SK-N-SH (cell line): ENCODE data around the gene FOXA2. TPM values are rescaled to one million over a fixed set of nuclear protein-coding genes. Genes with fewer than 3 reads are reported as not detected.

ENCODE experiments used
- CTCF ChIA-PET: fragments of 300-600, 350-600 bp; formaldehyde crosslinking; extraction: SDS; loops from one replicate; lab custom pipeline; 2021; lab: Yijun Ruan, JAX
- POLR2A ChIA-PET: fragments of 350-600 bp; sonication (Branson Sonifier 250); formaldehyde crosslinking; extraction: SDS; loops from one replicate; lab custom pipeline; 2020; ENCODE audit warnings: antibody characterized with exemption, inconsistent platforms; lab: Yijun Ruan, JAX
- DNase-seq: peaks from one replicate; pipeline ENCODE4 v3.0.0; 2012
- H2AFZ ChIP-seq: fragments of 200-600 bp; sonication (generic); 2 replicates; pipeline ENCODE4 v1.8.1; 2016; ENCODE audit warnings: antibody characterized with exemption, mild to moderate bottlenecking, low read depth
- H3F3A ChIP-seq: fragments of 200-600 bp; sonication (generic); replicated peaks from 2 replicates; pipeline ENCODE3; 2016; ENCODE audit warnings: antibody characterized with exemption, mild to moderate bottlenecking; ENCODE audit not compliant: insufficient read depth
- H3K27ac ChIP-seq, 2 experiments: fragments of 200-500 bp in 1 of 2; fragments of 200-600 bp in 1 of 2; sonication (Bioruptor generic) in 1 of 2; sonication (generic), shearing (Covaris generic) in 1 of 2; 2 replicates each; pipeline versions ENCODE4 v1.5.1 to v1.6.1; 2014 to 2016; ENCODE audit warnings: low read depth in 2 of 2, inconsistent platforms in 1 of 2, low read length in 1 of 2, mild to moderate bottlenecking in 1 of 2, mixed read lengths in 1 of 2
- H3K27me3 ChIP-seq: fragments of 200-600 bp; sonication (generic), shearing (Covaris generic); 2 replicates; pipeline ENCODE4 v1.6.1; 2016; ENCODE audit warnings: mixed run types; ENCODE audit not compliant: insufficient read depth
- H3K36me3 ChIP-seq, 2 experiments: fragments of 200-500 bp in 1 of 2; fragments of 200-600 bp in 1 of 2; sonication (Bioruptor generic) in 1 of 2; sonication (generic) in 1 of 2; replicated peaks in 1 of 2; 2 replicates each; pipeline versions ENCODE3 to v1.5.1; 2014 to 2016; ENCODE audit warnings: low read length in 1 of 2, mild to moderate bottlenecking in 1 of 2; ENCODE audit not compliant: insufficient read depth in 2 of 2, control insufficient read depth in 1 of 2
- H3K4me1 ChIP-seq, 2 experiments: fragments of 200-500 bp in 1 of 2; fragments of 200-600 bp in 1 of 2; sonication (Bioruptor generic) in 1 of 2; sonication (generic), shearing (Covaris generic) in 1 of 2; 2 replicates each; pipeline versions ENCODE4 v1.5.1 to v1.6.1; 2014 to 2016; ENCODE audit warnings: low read depth in 1 of 2, low read length in 1 of 2, mixed run types in 1 of 2; ENCODE audit not compliant: insufficient read depth in 2 of 2, control insufficient read depth in 1 of 2
- H3K4me2 ChIP-seq: fragments of 200-600 bp; sonication (generic), shearing (Covaris generic); 2 replicates; pipeline ENCODE4 v1.6.1; 2017; ENCODE audit warnings: mixed run types
- H3K4me3 ChIP-seq, 2 experiments: fragments of 200-500 bp in 1 of 2; fragments of 200-600 bp in 1 of 2; sonication (Bioruptor generic) in 1 of 2; sonication (generic), shearing (Covaris generic) in 1 of 2; 2 replicates each; pipeline versions ENCODE4 v1.5.1 to v1.8.1; 2014 to 2016; ENCODE audit warnings: low read depth in 2 of 2, inconsistent platforms in 1 of 2, low read length in 1 of 2, mild to moderate bottlenecking in 1 of 2, mixed read lengths in 1 of 2, moderate library complexity in 1 of 2
- H3K79me2 ChIP-seq: fragments of 200-600 bp; sonication (generic); 2 replicates; pipeline ENCODE4 v1.8.1; 2017; ENCODE audit warnings: mild to moderate bottlenecking; ENCODE audit not compliant: insufficient read depth
- H3K9ac ChIP-seq: fragments of 200-600 bp; sonication (generic); 2 replicates; pipeline ENCODE4 v1.6.1; 2017; ENCODE audit warnings: mixed run types
- H3K9me2 ChIP-seq: fragments of 200-600 bp; sonication (generic); 2 replicates; pipeline ENCODE4 v1.6.1; 2017; ENCODE audit warnings: mixed run types
- H3K9me3 ChIP-seq: fragments of 200-600 bp; sonication (generic); 2 replicates; pipeline ENCODE4 v1.6.1; 2017; ENCODE audit warnings: mixed run types, mild to moderate bottlenecking, moderate library complexity
- H4K20me1 ChIP-seq: fragments of 200-600 bp; sonication (generic); 2 replicates; pipeline ENCODE4 v1.6.1; 2017; ENCODE audit warnings: mild to moderate bottlenecking, mixed run types; ENCODE audit not compliant: insufficient read depth
- EP300 ChIP-seq, 2 experiments: IDR thresholded peaks; 2 replicates each; pipeline versions ENCODE4 v1.4.0 to v1.6.1; 2012; ENCODE audit warnings: borderline replicate concordance in 1 of 2, low read depth in 1 of 2, low read length in 1 of 2
- EZH2phosphoT487 ChIP-seq: fragments of 200-600 bp; sonication (generic); IDR thresholded peaks from 2 replicates; pipeline ENCODE4 v1.6.1; 2017; ENCODE audit warnings: low read depth, mixed run types, mild to moderate bottlenecking, antibody characterized with exemption, moderate library complexity, borderline replicate concordance
- JUND ChIP-seq: IDR thresholded peaks from 2 replicates; pipeline ENCODE4 v1.4.0; 2012
- MAX ChIP-seq: IDR thresholded peaks from 2 replicates; pipeline ENCODE4 v1.4.0; 2012; ENCODE audit warnings: low read depth
- MEF2A ChIP-seq: IDR thresholded peaks from 2 replicates; pipeline ENCODE4 v1.4.0; 2012; ENCODE audit warnings: low read depth, borderline replicate concordance
- TEAD4 ChIP-seq: IDR thresholded peaks from 2 replicates; pipeline ENCODE4 v1.4.0; 2012; ENCODE audit warnings: mild to moderate bottlenecking, borderline replicate concordance; ENCODE audit not compliant: insufficient read depth
- USF1 ChIP-seq: IDR thresholded peaks from 2 replicates; pipeline ENCODE4 v1.4.0; 2012; ENCODE audit warnings: low read depth, borderline replicate concordance
- YY1 ChIP-seq: IDR thresholded peaks from 2 replicates; pipeline ENCODE4 v1.4.0; 2012; ENCODE audit warnings: low read depth, mild to moderate bottlenecking
- WGBS: methylation state at CpG from one replicate; pipeline ENCODE4 v1.1.6; 2017; ENCODE audit warnings: low lambda C conversion rate; 5-methylcytosine and 5-hydroxymethylcytosine counted together
- polyA plus RNA-seq, 3 experiments: library from polyadenylated mRNA; depleted of rRNA; stranded (reverse); fragments of >200 nt; gene quantifications; 2 replicates each; pipeline ENCODE4 v1.2.3, GENCODE V29; 2012
- TF ChIP-seq, protein P1 (sequence below): IDR thresholded peaks from 2 replicates; pipeline ENCODE4 v1.6.1; 2012; ENCODE audit warnings: mild to moderate bottlenecking, low read depth, low read length, moderate library complexity

FOXA2 gene
- polyA plus RNA-seq, 1 of the 3 experiments (the other 2 are of a cell fraction) = not detected

DNA sequence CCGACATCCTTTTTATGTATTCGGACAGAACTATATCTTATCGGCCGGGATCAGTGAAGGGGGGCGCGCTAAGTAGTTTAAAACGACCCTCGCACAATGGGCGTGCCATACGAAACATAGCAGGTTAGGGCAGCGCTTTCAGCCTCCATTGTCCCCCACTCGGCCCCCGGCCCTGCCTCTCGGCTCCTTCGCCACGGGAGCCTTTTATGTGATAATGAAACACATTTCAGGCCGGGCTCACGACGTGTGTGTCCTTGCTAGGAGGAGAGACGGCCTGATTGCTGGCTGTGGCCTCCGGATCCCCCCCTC is 5.3 kb downstream of the FOXA2 start (continued):
- TF ChIP-seq TEAD4 (no peak), MEF2A (no peak), JUND (no peak), USF1 (no peak), MAX (no peak), EP300 (IDR thresholded peaks at IDR 0.05; ENCODE audit: borderline replicate concordance in 1 of 2, low read depth in 1 of 2, low read length in 1 of 2) (no peak)

DNA sequence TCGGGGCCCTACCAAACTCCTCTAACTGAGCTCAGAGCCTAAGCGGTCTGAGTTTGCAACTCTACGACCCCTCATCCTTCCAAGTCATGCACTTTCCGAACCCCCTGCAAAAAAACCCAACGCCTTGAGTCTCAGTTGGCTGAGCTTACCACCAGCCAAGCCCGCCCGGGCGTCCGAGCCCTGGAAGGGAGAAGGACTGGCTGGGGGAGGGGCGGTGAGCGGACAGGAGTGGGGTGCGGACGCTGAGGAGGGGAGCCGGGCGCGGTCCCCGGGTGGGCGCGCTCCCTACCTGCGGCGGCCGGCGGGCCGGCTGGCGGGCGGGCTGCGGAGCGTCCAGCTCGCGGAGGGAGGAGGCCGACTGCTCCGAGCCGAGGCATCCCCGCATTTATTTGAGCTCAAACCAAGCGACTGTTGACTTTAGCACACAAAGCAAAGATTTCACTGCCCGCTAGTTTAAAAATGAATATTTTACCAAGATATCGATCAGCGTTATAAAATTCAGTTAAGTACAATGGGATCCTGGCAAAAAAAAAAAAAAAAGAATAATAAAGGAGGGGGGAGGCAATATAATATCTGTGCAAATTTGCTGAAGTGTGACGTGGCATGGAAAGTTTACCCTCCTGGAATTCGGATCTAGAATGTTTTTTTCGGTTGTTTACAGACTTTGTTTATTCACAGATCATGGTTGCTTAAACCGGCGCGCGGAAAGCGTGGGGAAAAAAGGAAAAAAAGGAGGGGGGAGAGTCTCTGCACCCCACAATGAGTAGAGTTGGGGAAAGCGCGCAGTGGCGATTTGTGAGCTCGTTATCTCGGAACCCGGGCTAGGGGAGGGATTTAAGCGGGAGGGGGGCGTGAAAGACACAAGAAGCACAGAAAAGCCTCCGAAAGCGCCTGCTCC is 5.9 kb downstream of the FOXA2 start:
- 3% methylated on average over 39 of the region's 56 CpGs for WGBS
- no peak overlapping the region for H2AFZ ChIP-seq
- POLR2A ChIA-PET = no interaction called here

More for the DNA sequence above, 5.9 kb downstream of the FOXA2 start:
- H3K4me1 ChIP-seq = no peaks in the 10 kb centered on the region
- DNase-seq = no peak
- no peaks in the 10 kb centered on the region for H3K9me3 ChIP-seq
- no peaks in the 10 kb centered on the region for H3K9me2 ChIP-seq
- no peak overlapping the region for H3K9ac ChIP-seq
- H3K4me2 ChIP-seq = peak overlapping the region; percentile 50; the same call in 1 of the 2 replicates
- H3K79me2 ChIP-seq = no peaks in the 10 kb centered on the region
- H3K27me3 ChIP-seq = peaks cover 90% of the 10 kb centered on the region
- H4K20me1 ChIP-seq = no peaks in the 10 kb centered on the region
- H3K36me3 ChIP-seq = no peaks in the 10 kb centered on the region
- CTCF ChIA-PET = interaction anchor here (1.5 kb wide), 1 partner anchor 9 kb away, joined by 4 read pairs; no protein-coding TSS in a partner anchor
- TF ChIP-seq, protein P1, sequence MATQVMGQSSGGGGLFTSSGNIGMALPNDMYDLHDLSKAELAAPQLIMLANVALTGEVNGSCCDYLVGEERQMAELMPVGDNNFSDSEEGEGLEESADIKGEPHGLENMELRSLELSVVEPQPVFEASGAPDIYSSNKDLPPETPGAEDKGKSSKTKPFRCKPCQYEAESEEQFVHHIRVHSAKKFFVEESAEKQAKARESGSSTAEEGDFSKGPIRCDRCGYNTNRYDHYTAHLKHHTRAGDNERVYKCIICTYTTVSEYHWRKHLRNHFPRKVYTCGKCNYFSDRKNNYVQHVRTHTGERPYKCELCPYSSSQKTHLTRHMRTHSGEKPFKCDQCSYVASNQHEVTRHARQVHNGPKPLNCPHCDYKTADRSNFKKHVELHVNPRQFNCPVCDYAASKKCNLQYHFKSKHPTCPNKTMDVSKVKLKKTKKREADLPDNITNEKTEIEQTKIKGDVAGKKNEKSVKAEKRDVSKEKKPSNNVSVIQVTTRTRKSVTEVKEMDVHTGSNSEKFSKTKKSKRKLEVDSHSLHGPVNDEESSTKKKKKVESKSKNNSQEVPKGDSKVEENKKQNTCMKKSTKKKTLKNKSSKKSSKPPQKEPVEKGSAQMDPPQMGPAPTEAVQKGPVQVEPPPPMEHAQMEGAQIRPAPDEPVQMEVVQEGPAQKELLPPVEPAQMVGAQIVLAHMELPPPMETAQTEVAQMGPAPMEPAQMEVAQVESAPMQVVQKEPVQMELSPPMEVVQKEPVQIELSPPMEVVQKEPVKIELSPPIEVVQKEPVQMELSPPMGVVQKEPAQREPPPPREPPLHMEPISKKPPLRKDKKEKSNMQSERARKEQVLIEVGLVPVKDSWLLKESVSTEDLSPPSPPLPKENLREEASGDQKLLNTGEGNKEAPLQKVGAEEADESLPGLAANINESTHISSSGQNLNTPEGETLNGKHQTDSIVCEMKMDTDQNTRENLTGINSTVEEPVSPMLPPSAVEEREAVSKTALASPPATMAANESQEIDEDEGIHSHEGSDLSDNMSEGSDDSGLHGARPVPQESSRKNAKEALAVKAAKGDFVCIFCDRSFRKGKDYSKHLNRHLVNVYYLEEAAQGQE = no peak
- TF ChIP-seq YY1 (no peak), EZH2phosphoT487 (peak; percentile 57; the same call in 1 of the 2 replicates)
- TF ChIP-seq, all 33 proteins: peak for 1
- no peak overlapping the region for H3K27ac ChIP-seq
- H3K4me3 ChIP-seq = no peak overlapping the region
- no peaks in the 10 kb centered on the region for H3F3A ChIP-seq
